ENCODE results near the gene TJP3. TPM values are rescaled to one million over a fixed set of nuclear protein-coding genes. Genes with fewer than 3 reads are reported as not detected.

Gene TJP3
- total RNA-seq, 1 donor from 2014 or later = 21.7 TPM

DNA sequence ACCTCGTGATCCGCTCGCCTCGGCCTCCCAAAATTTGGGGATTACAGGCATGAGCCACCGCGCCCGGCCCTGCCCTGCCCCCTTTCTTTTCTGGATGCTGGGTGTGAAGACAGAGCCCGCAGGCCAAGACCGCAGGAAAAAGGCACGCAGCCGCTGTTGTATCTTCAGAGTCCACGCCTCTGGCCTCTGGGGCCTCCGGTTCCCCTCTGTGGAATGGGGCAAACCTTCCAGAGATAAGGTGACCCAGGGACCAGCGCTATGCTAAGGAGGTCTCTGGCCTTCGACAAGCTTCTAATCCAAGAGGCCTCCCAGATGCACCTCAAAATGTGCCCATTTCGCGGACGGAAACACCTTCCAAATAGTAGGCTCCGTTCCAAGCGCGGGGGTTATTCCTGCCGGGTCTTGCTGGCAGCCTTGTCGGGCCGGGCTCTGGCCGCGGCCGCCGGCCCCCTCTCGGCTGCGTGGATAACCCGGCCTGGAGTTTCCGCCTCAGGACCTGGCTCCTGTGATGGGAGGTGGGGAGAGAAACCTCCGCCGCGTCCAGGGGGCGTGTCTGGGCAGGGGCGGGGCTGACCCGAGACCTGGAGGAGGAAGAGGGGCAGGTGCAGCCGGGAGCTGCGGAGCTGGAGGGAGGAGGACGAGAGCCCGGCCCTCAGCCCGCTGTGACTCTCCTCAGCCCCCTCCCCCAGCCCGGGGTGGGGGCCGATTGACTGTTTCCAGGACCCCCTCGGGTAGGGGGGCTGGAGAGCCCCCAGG is 13.1 kb downstream of the TJP3 start:
- Mint-ChIP-seq H3K4me3 (peak overlapping the region; percentile 69), H3K4me1 (peaks cover 9% of the 10 kb centered on the region), H3K36me3 (no peaks in the 10 kb centered on the region), H3K27ac (no peak overlapping the region), H3K9me3 (no peaks in the 10 kb centered on the region), H3K27me3 (ENCODE audit: low read depth) (peaks cover 24% of the 10 kb centered on the region)
- DNase-seq (ENCODE audit: low spot score in 2 of 2, unreplicated experiment in 2 of 2) = peak; percentile 76 to 91
- TF ChIP-seq, protein P1, sequence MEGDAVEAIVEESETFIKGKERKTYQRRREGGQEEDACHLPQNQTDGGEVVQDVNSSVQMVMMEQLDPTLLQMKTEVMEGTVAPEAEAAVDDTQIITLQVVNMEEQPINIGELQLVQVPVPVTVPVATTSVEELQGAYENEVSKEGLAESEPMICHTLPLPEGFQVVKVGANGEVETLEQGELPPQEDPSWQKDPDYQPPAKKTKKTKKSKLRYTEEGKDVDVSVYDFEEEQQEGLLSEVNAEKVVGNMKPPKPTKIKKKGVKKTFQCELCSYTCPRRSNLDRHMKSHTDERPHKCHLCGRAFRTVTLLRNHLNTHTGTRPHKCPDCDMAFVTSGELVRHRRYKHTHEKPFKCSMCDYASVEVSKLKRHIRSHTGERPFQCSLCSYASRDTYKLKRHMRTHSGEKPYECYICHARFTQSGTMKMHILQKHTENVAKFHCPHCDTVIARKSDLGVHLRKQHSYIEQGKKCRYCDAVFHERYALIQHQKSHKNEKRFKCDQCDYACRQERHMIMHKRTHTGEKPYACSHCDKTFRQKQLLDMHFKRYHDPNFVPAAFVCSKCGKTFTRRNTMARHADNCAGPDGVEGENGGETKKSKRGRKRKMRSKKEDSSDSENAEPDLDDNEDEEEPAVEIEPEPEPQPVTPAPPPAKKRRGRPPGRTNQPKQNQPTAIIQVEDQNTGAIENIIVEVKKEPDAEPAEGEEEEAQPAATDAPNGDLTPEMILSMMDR (IDR thresholded peaks at IDR 0.05; ENCODE audit: unreplicated experiment) = no peak

DNA sequence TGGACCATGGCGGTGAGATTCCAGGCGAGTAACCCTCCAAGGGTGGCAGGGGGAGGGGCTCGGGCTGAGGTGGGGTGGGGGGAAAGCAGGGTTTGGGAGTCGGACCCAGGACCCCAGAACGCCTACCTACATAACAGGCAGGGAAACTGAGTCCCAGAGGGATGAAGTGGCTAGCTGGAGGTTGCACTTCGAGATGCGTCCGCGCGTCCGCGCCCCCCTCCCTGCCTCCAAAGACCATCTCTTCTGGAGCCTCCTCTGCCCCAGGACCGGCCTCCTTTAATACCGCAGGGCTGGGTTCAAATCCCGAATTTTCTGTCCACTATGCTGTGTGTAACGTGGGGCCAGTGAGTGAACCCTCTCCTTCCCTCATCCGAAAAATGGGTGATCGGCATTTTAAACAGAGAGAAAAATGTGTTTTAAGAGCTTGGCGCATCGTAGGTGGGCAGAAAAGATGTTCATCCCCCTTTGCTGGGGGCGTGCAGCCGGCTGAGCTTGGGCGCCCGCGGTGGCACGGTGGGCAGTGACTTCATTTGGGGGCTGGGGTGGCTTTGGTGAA is 13.8 kb downstream of the TJP3 start:
- TF ChIP-seq, protein P1 (IDR thresholded peaks at IDR 0.05; ENCODE audit: unreplicated experiment) = no peak
- no peak for DNase-seq (ENCODE audit: low spot score in 2 of 2, unreplicated experiment in 2 of 2)
- peaks cover 9% of the 10 kb centered on the region for H3K4me1 Mint-ChIP-seq
- peaks cover 24% of the 10 kb centered on the region for H3K27me3 Mint-ChIP-seq (ENCODE audit: low read depth)
- no peaks in the 10 kb centered on the region for H3K36me3 Mint-ChIP-seq
- no peaks in the 10 kb centered on the region for H3K9me3 Mint-ChIP-seq
- peak overlapping the region; percentile 69 for H3K4me3 Mint-ChIP-seq
- peak overlapping the region; percentile 45 for H3K27ac Mint-ChIP-seq

DNA sequence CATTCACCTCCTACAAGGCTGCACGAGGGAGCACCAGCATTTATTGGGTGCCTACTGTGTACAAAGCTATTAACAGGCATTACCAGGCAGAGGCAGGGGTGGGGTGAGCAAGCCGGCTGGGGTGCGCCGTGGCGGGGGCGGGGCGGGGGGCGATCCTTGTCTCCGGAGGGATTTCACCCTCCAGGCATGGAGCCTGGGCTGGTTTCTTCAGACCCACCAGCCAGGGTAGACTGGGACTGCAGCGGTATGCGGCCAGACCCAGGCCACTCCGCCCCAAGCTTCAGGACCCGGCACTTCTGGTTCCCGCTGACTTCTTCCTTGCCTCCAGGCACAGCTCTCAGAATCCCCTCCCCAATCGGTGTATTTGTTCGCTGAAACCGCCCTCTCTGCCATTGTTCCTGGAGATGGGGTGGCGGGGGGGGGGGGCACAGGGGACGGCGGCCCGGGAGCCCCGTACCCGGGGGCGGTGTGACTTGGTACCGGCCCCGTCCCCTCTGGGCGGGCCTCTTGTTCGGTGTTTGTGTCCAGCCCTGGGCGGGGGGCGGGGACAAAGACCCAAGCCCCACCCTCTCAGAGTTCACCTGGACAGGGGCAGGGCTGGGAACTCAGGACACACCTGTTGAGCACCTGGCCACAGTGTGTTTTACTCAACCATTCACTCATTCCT is 14.4 kb downstream of the TJP3 start:
- TF ChIP-seq, protein P1 (IDR thresholded peaks at IDR 0.05; ENCODE audit: unreplicated experiment) = no peak
- Mint-ChIP-seq H3K9me3 (no peaks in the 10 kb centered on the region), H3K27me3 (ENCODE audit: low read depth) (peaks cover 24% of the 10 kb centered on the region), H3K27ac (peak overlapping the region; percentile 45), H3K36me3 (no peaks in the 10 kb centered on the region), H3K4me3 (peak overlapping the region; percentile 69), H3K4me1 (peaks cover 9% of the 10 kb centered on the region)
- no peak for DNase-seq (ENCODE audit: low spot score in 2 of 2, unreplicated experiment in 2 of 2)

DNA sequence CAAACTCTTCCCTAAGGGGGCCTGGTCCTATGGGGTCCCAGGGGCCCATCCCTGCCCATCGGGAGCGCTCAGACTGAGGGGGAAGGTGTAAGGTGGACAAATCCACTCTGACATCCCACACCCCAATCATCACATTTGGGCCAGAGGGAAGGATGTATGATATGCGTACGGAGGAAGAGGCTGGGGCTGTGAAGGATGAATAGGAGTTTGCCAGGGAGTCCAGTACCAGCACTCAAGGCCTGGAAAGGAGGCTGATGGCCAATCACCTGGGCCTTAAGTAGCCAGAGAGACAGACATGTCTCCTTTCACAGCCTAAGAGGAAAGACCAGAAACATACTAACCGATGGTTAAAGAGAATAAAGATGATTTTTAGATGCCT is 14.9 kb downstream of the TJP3 start:
- TF ChIP-seq, protein P1 (IDR thresholded peaks at IDR 0.05; ENCODE audit: unreplicated experiment) = no peak
- H3K36me3 Mint-ChIP-seq = no peaks in the 10 kb centered on the region
- peaks cover 24% of the 10 kb centered on the region for H3K27me3 Mint-ChIP-seq (ENCODE audit: low read depth)
- peak overlapping the region; percentile 25 for H3K4me3 Mint-ChIP-seq
- H3K4me1 Mint-ChIP-seq = peaks cover 9% of the 10 kb centered on the region
- H3K9me3 Mint-ChIP-seq = no peaks in the 10 kb centered on the region
- H3K27ac Mint-ChIP-seq = no peak overlapping the region
- no peak for DNase-seq (ENCODE audit: low spot score in 2 of 2, unreplicated experiment in 2 of 2)

DNA sequence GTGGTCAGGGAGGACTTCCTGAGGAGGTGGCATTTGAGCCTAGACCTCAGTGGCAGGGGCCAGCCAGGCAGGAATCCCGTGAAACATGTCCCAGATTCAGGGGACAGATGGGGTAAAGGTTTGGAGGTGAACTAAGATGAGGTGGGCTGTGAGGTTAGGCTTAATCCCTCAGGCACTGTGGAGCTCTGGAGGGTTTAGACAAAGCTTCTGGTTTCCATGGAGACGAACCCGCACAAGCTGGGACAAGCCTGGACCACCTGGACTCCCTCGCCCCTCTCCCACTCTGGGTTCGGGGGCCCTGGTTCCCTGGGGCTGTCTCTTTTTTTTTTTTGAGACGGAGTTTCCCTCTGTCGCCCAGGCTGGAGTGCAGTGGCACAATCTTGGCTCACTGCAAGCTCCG is 15.7 kb downstream of the TJP3 start:
- Mint-ChIP-seq H3K36me3 (no peaks in the 10 kb centered on the region), H3K9me3 (no peaks in the 10 kb centered on the region), H3K27me3 (ENCODE audit: low read depth) (peaks cover 24% of the 10 kb centered on the region), H3K4me3 (no peak overlapping the region), H3K4me1 (peaks cover 9% of the 10 kb centered on the region), H3K27ac (no peak overlapping the region)
- DNase-seq (ENCODE audit: low spot score in 2 of 2, unreplicated experiment in 2 of 2) = no peak
- TF ChIP-seq, protein P1 (IDR thresholded peaks at IDR 0.05; ENCODE audit: unreplicated experiment) = no peak
